HEK293T (cell line): ENCODE data around the gene PTPRD.

Source experiments
- ARNT ChIP-seq: fragments of 450-650 bp; IDR thresholded peaks from 2 replicates; pipeline ENCODE4 v1.6.1; 2017; ENCODE audit warnings: mild to moderate bottlenecking
- FOXK2 ChIP-seq: fragments of 450-650 bp; IDR thresholded peaks from 2 replicates; pipeline ENCODE4 v1.6.1; 2016; ENCODE audit warnings: mild to moderate bottlenecking
- HDGF ChIP-seq: fragments of 450-650 bp; IDR thresholded peaks from 2 replicates; pipeline ENCODE4 v1.6.1; 2017; ENCODE audit warnings: antibody characterized with exemption, borderline replicate concordance
- L3MBTL2 ChIP-seq: fragments of 450-650 bp; conservative IDR thresholded peaks from 2 replicates; pipeline ENCODE4 v1.6.1; 2016; ENCODE audit warnings: mild to moderate bottlenecking
- NFRKB ChIP-seq: fragments of 450-650 bp; IDR thresholded peaks from 2 replicates; pipeline ENCODE4 v1.6.1; 2016; ENCODE audit warnings: mild to moderate bottlenecking, moderate library complexity
- SP1 ChIP-seq: fragments of 450-650 bp; IDR thresholded peaks from 2 replicates; pipeline ENCODE4 v1.6.1; 2017
- SUZ12 ChIP-seq: fragments of 450-650 bp; IDR thresholded peaks from 2 replicates; pipeline ENCODE4 v1.6.1; 2016; ENCODE audit warnings: mild to moderate bottlenecking
- TARDBP ChIP-seq: fragments of 450-650 bp; IDR thresholded peaks from 2 replicates; pipeline ENCODE4 v1.6.1; 2016
- ZNF384 ChIP-seq: fragments of 450-650 bp; IDR thresholded peaks from 2 replicates; pipeline ENCODE4 v1.6.1; 2016

GRCh38 chr9:8450810-8451545 is 2161.8 kb downstream of the PTPRD start:
- TF ChIP-seq TARDBP (no peak), FOXK2 (no peak), ARNT (no peak), SP1 (no peak), ZNF384 (no peak), SUZ12 (no peak), HDGF (no peak), L3MBTL2 (no peak), NFRKB (no peak)
